GM20431 (cell line): Measurements from ENCODE around the gene DNAJB11.
"Not testable (repeated sequence)": the region's sequence is repeated elsewhere in the genome, so short reads cannot be mapped to it uniquely, and the experiment has no call there.

Source experiments
- in situ Hi-C: fragments of 300-500 bp; cut with MseI, MboI; formaldehyde crosslinking; loops from one replicate; pipeline ENCODE4 v1.15.0; 2020; ENCODE audit warnings: low sequenced_read_pairs; ENCODE audit not compliant: unreplicated experiment

The DNAJB11 gene

DNA sequence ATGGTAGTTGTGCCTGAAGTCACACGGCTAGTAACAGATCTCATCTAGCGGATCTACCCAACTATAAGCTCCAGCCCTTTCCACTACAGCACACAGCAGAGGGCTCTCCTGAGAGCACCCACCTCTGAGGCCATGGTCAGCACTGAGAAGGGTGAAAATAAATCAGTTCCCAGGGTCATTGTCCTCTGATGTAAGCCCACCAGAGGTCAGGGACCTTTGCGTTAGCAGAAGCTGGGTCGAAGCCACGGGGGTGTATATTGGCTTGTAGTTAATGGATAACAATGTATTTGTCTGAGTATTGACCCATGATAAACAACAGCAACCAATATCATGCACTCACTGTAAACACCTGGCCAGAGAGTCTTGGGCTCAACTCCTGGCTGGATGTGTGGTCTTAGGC, 63.7 kb downstream of the DNAJB11 start:
- in situ Hi-C loops: not testable (repeated sequence)
